ENCODE measurements around the gene TAC4.

The TAC4 gene

DNA sequence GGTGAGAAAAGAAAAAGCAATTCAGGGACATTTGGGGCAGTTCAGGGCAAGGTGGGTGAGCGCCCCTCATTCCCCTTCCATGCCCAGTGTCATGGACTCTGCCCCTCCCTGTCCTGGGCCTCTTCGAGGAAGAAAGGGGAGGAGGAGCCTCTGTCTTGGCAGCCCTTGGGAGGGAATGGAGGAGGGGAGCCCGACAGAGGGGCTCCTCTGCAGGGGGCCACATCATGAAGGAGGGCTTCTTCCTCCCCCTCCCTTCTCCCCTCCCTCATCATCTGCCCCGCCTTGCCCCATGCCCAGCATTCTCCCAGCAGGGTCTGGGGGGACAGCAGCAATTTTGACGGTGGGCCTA is 33.2 kb upstream of the TAC4 start:
- Mint-ChIP-seq H3K9me3 (no peaks in the 10 kb centered on the region), H3K4me1 (ENCODE audit: low read depth) (peaks cover 8% of the 10 kb centered on the region), H3K36me3 (ENCODE audit: low read depth) (no peaks in the 10 kb centered on the region), H3K27me3 (peaks cover 76% of the 10 kb centered on the region), H3K4me3 (no peak overlapping the region), H3K27ac (no peak overlapping the region)
- intact Hi-C loops (cut with micrococcal nuclease): no loop called here

DNA sequence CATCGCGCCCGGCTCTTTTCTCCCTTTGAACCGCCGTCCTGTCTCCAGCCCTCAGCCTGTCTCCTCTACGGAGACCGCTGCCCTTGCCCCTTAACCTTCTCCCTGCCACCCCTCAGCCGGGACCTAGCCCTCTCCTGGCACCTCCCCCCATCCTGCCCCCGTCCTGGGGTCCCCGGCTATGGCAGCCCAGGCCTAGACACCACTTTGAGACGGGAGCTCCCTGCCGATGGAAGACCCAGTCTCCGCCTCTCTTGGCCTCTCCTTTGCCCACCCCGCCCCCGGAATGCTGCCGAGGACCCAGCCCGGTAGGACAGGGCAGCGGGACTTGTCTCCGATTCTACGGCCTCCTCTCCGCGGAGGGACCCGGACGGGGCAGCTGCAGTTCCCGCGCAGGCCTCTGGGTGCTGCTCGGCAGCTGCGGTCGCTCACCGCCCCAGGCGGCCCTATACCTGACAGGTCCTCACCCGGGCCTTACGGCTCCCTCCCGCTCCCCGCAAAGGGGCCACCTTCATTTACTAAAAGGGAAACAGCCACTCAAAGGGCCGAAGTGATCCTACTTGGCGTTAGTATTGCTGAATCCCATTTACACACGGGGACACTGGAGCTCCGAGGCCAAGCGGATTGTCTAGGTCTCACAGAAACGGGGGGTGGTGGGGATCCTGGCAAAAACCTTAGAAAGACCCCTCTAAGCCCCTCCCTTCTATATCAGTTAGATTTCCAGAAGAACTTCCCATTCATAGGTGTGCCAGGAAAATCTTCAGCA is 32.6 kb upstream of the TAC4 start:
- Mint-ChIP-seq H3K9me3 (no peaks in the 10 kb centered on the region), H3K27me3 (peaks cover 75% of the 10 kb centered on the region), H3K4me1 (ENCODE audit: low read depth) (peaks cover 8% of the 10 kb centered on the region), H3K4me3 (no peak overlapping the region), H3K27ac (no peak overlapping the region), H3K36me3 (ENCODE audit: low read depth) (no peaks in the 10 kb centered on the region)
- intact Hi-C loops (cut with micrococcal nuclease): loop anchor here (1.0 kb wide), 1 partner anchor 116 kb away; no protein-coding TSS in a partner anchor

DNA sequence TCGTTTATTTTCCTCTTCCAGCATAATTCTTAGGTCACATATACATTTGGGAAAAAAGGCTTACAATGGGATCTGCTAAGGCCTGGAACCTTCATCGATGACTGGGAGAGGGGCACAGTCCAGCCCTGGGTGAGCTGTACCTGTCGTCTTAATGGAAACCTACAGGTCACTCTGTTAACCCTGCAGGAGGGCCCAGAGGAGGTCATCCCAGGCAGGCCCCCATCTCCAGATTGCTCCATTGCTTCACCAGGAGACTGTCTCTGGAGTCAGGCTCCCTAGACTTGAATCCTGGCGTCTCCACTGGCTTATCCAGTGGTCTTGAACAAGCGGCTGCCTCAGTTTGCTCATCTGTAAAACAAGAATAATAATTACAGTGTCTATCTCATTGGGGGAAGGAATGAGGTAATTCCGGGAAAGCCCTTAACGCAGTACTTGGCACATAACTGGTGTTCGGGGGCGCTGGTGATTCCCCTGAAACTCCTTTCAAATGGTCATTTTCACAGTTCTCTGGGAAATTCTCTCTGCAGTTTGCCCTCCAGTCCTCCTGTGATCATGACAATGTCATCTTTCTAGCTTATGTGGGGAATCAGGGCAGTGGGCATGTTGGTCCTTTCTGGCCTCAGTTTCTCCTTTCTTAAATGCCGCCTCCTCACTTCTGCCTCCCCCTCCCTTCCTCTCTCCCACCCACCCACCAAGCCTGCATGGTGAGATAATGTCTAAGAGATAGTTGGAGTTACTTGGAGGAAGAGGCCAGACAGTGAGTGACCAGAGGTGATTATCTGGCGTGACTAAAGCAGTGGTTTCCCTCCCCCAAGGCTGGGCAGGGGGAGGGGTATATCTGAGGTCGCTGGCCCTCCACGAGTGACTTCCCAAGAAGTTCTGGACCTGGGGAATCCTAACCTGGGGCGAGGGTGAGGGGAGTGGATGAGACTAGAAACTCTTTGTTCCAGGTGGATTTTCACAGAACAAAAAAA is 31.3 kb upstream of the TAC4 start:
- H3K4me3 Mint-ChIP-seq: no peak overlapping the region
- peaks cover 8% of the 10 kb centered on the region for H3K4me1 Mint-ChIP-seq (ENCODE audit: low read depth)
- peaks cover 76% of the 10 kb centered on the region for H3K27me3 Mint-ChIP-seq
- H3K9me3 Mint-ChIP-seq: no peaks in the 10 kb centered on the region
- intact Hi-C loops (cut with micrococcal nuclease): no loop called here
- H3K36me3 Mint-ChIP-seq (ENCODE audit: low read depth): no peaks in the 10 kb centered on the region
- no peak overlapping the region for H3K27ac Mint-ChIP-seq

GRCh38 chr17:49875685-49876084 is 27.8 kb upstream of the TAC4 start:
- peaks cover 47% of the 10 kb centered on the region for H3K27me3 Mint-ChIP-seq
- intact Hi-C loops (cut with micrococcal nuclease): no loop called here
- no peaks in the 10 kb centered on the region for H3K9me3 Mint-ChIP-seq
- peaks cover 11% of the 10 kb centered on the region for H3K4me1 Mint-ChIP-seq (ENCODE audit: low read depth)
- no peak overlapping the region for H3K4me3 Mint-ChIP-seq
- H3K27ac Mint-ChIP-seq: no peak overlapping the region
- no peaks in the 10 kb centered on the region for H3K36me3 Mint-ChIP-seq (ENCODE audit: low read depth)

GRCh38 chr17:49874911-49875310 is 27.0 kb upstream of the TAC4 start:
- H3K4me1 Mint-ChIP-seq (ENCODE audit: low read depth): peaks cover 6% of the 10 kb centered on the region
- intact Hi-C loops (cut with micrococcal nuclease): no loop called here
- H3K27ac Mint-ChIP-seq: no peak overlapping the region
- no peak overlapping the region for H3K4me3 Mint-ChIP-seq
- H3K27me3 Mint-ChIP-seq: peaks cover 40% of the 10 kb centered on the region
- no peaks in the 10 kb centered on the region for H3K9me3 Mint-ChIP-seq
- H3K36me3 Mint-ChIP-seq (ENCODE audit: low read depth): no peaks in the 10 kb centered on the region

- intact Hi-C loops (cut with micrococcal nuclease): no loop called here
- no peak overlapping the region for H3K27ac Mint-ChIP-seq
- no peak overlapping the region for H3K4me3 Mint-ChIP-seq
- peaks cover 6% of the 10 kb centered on the region for H3K4me1 Mint-ChIP-seq (ENCODE audit: low read depth)
- H3K36me3 Mint-ChIP-seq (ENCODE audit: low read depth): no peaks in the 10 kb centered on the region
- H3K27me3 Mint-ChIP-seq: peaks cover 31% of the 10 kb centered on the region
- no peaks in the 10 kb centered on the region for H3K9me3 Mint-ChIP-seq
These were observed 26.1 kb upstream of the TAC4 start for GRCh38 chr17:49873926-49874325.

- Mint-ChIP-seq H3K27ac (no peak overlapping the region), H3K4me1 (ENCODE audit: low read depth) (peaks cover 6% of the 10 kb centered on the region), H3K4me3 (no peak overlapping the region), H3K36me3 (ENCODE audit: low read depth) (no peaks in the 10 kb centered on the region), H3K27me3 (peaks cover 32% of the 10 kb centered on the region), H3K9me3 (no peaks in the 10 kb centered on the region)
- intact Hi-C loops (cut with micrococcal nuclease): no loop called here
These were observed 25.6 kb upstream of the TAC4 start for GRCh38 chr17:49873466-49873865.

DNA sequence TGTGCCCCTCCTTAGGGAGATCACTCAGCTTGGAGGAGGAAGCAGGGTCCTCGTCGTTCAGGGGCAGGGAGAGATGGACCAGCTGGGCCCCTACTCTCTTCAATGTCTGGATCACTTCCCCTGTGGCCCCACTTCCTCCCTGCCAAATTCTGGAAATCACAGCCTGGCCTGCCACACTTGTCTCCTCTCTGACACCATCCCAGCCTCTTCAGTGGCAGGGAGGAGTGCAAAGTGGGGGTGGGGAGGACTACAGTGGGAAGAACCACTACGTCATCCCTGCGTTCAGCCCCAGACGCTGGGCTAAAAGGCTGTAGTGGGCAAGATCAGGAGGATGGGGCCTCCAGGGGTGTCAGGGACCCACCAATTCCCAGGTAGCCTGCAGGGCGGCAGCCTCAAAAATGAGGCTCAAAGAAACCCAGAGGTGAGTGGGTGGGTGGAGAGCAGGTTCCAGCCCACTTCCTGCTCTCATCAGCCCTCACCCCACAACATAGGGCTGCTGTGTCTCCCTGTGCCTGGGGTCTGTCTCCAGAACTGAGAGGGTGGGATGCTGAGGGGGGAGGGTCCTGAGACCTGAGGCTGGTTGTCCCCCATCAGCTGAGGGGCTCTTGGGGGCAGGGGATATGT is 25.0 kb upstream of the TAC4 start:
- Mint-ChIP-seq H3K27me3 (peaks cover 28% of the 10 kb centered on the region), H3K4me1 (ENCODE audit: low read depth) (peaks cover 6% of the 10 kb centered on the region), H3K27ac (no peak overlapping the region), H3K36me3 (ENCODE audit: low read depth) (no peaks in the 10 kb centered on the region), H3K4me3 (no peak overlapping the region), H3K9me3 (no peaks in the 10 kb centered on the region)
- intact Hi-C loops (cut with micrococcal nuclease): no loop called here

DNA sequence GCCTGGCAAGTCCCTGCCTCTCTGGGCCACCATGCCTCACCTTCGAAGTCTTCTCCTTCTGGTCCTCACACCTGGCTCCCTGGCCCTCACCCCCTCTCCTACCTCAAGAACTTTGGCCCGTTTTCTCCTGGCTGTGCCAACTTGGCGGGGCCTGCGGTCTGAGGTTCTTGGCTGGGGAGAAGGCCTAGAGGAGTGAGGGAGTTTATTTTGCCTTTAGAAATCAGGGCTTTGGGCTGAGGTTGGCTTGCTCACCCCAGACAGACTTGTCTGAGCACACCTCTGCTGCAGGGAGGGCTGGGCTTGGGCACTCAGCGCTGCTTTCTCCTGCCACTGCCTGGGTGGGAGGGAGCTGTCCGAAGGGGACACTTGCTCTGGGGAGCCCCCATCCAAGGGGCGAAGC is 23.3 kb upstream of the TAC4 start:
- H3K9me3 Mint-ChIP-seq: no peaks in the 10 kb centered on the region
- no peak overlapping the region for H3K4me3 Mint-ChIP-seq
- peaks cover 22% of the 10 kb centered on the region for H3K27me3 Mint-ChIP-seq
- H3K27ac Mint-ChIP-seq: no peak overlapping the region
- peaks cover 6% of the 10 kb centered on the region for H3K4me1 Mint-ChIP-seq (ENCODE audit: low read depth)
- no peaks in the 10 kb centered on the region for H3K36me3 Mint-ChIP-seq (ENCODE audit: low read depth)
- intact Hi-C loops (cut with micrococcal nuclease): no loop called here

GRCh38 chr17:49870298-49870697 is 22.4 kb upstream of the TAC4 start:
- Mint-ChIP-seq H3K4me1 (ENCODE audit: low read depth) (peaks cover 6% of the 10 kb centered on the region), H3K9me3 (no peaks in the 10 kb centered on the region), H3K27ac (no peak overlapping the region), H3K36me3 (ENCODE audit: low read depth) (no peaks in the 10 kb centered on the region), H3K4me3 (no peak overlapping the region), H3K27me3 (peaks cover 16% of the 10 kb centered on the region)
- intact Hi-C loops (cut with micrococcal nuclease): no loop called here

DNA sequence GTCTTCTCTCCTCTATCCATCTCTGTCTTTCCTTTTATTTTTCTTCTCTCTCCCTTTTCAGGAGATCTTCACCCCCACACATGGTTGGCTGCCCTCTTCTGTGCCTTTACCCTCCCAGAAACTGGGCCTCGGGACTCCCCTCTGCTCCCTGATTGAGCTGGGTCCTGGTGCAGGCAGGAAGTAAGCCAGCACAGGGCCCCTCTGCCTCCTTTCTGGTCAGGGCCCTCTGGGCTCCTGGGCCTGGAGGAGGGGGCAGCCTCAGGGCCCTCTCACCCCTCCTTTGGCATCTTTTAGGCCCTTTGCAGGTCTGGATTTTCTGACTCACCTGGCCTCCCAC is 21.1 kb upstream of the TAC4 start:
- Mint-ChIP-seq H3K4me3 (no peak overlapping the region), H3K4me1 (ENCODE audit: low read depth) (peaks cover 6% of the 10 kb centered on the region), H3K36me3 (ENCODE audit: low read depth) (no peaks in the 10 kb centered on the region), H3K9me3 (no peaks in the 10 kb centered on the region), H3K27me3 (peaks cover 7% of the 10 kb centered on the region), H3K27ac (no peak overlapping the region)
- intact Hi-C loops (cut with micrococcal nuclease): no loop called here

DNA sequence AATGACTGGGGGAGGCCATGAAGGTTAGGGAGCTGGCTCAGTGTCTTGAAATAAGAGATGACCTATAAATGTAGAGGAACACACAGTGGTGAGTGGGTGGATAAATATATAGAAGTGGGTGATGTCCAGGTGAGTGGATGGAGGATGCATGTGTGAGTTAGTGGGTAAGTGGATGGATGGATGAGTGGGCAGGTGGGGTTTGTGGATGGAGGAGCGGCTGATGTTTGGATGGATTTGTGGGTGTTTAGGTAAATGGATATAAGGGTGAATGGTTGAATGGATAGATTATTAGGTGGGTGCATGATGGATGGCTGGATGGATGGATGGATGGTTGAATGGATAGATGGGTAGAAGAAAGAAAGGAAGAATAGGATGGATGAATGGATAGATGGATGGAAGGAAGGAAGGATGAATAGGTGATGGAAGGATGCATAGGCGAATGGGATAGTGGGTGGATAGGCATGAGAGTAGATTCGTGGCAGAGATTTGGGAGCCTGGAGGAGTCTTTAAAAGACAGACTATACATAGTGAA is 19.1 kb upstream of the TAC4 start:
- Mint-ChIP-seq H3K27ac (no peak overlapping the region), H3K9me3 (no peaks in the 10 kb centered on the region), H3K4me1 (ENCODE audit: low read depth) (peaks cover 5% of the 10 kb centered on the region), H3K4me3 (no peak overlapping the region), H3K27me3 (peaks cover 15% of the 10 kb centered on the region), H3K36me3 (ENCODE audit: low read depth) (no peaks in the 10 kb centered on the region)
- intact Hi-C loops (cut with micrococcal nuclease): no loop called here

- Mint-ChIP-seq H3K27ac (no peak overlapping the region), H3K27me3 (peaks cover 24% of the 10 kb centered on the region), H3K4me3 (no peak overlapping the region), H3K9me3 (no peaks in the 10 kb centered on the region), H3K4me1 (ENCODE audit: low read depth) (peaks cover 9% of the 10 kb centered on the region), H3K36me3 (ENCODE audit: low read depth) (no peaks in the 10 kb centered on the region)
- intact Hi-C loops (cut with micrococcal nuclease): no loop called here
These were observed 18.1 kb upstream of the TAC4 start for GRCh38 chr17:49866019-49866380.

GRCh38 chr17:49862781-49863331 is 15.0 kb upstream of the TAC4 start:
- no peak overlapping the region for H3K27ac Mint-ChIP-seq
- peaks cover 33% of the 10 kb centered on the region for H3K27me3 Mint-ChIP-seq
- peaks cover 26% of the 10 kb centered on the region for H3K4me1 Mint-ChIP-seq (ENCODE audit: low read depth)
- H3K4me3 Mint-ChIP-seq: no peak overlapping the region
- H3K36me3 Mint-ChIP-seq (ENCODE audit: low read depth): no peaks in the 10 kb centered on the region
- intact Hi-C loops (cut with micrococcal nuclease): no loop called here
- no peaks in the 10 kb centered on the region for H3K9me3 Mint-ChIP-seq

Data from dendritic cell treated with granulocyte-macrophage colony-stimulating factor and Interleukin-4, amounts not matched to agents 40 ng/mL and 50 ng/mL, for 4 days (primary cell).